Fibroblast of gingiva (primary cell): ENCODE data around the gene GUF1.

Experiments
- DNase-seq: peaks from one replicate; pipeline ENCODE4 v3.0.0-alpha.2; 2011; ENCODE audit warnings: low read depth

GUF1 gene, protein sequence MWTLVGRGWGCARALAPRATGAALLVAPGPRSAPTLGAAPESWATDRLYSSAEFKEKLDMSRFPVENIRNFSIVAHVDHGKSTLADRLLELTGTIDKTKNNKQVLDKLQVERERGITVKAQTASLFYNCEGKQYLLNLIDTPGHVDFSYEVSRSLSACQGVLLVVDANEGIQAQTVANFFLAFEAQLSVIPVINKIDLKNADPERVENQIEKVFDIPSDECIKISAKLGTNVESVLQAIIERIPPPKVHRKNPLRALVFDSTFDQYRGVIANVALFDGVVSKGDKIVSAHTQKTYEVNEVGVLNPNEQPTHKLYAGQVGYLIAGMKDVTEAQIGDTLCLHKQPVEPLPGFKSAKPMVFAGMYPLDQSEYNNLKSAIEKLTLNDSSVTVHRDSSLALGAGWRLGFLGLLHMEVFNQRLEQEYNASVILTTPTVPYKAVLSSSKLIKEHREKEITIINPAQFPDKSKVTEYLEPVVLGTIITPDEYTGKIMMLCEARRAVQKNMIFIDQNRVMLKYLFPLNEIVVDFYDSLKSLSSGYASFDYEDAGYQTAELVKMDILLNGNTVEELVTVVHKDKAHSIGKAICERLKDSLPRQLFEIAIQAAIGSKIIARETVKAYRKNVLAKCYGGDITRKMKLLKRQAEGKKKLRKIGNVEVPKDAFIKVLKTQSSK

DNA sequence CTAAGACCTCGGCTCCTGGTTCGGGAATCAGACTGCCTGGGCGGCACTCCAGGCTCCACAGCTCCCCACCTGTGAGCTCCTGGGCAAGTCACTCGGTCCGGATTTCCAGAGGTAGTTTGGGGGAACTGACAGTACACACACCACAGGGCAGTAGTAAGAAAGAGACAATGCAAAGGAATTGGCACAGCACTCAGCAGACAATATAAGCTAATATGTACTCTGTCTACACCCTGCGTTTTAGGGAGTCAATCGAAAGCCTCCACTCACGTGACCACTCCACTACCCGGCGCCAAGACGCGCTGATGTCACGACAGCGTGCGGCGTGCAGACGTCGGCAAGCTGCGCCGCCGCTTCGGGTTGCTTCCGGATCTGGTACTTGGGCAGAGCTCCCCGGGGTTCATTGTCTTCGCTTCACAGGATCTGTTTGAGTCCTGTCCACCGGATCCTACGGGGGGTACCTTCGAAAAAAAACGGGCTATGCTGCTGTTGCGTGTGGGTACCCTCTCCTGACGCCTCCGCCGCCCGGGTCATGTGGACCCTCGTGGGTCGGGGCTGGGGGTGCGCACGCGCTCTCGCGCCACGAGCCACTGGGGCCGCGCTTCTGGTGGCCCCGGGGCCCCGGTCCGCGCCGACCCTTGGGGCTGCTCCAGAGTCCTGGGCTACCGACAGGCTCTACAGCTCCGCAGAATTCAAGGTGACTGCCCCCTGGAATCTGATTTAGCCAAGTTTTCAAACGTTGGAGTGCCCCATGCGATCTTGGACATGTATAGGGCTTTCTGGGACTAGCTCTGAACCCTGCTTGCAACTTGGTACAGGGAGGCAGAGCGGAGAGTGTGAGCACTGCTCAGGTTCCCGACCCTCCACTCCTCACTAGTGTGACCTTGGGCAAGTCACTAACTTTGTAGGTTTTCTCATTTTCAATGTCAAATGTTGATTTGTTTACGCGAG lies at the start of gene GUF1:
TSS of gene GUF1 (plus strand) at position 327 of the 948 bp plus-strand sequence. CDS start at position 530, 203 bp downstream.
- peak; percentile 87 for DNase-seq

- peak; percentile 11 for DNase-seq
These were observed 48.8 kb upstream of the GUF1 start for GRCh38 chr4:44629280-44629866.

- no peak for DNase-seq
These were observed 46.1 kb upstream of the GUF1 start for GRCh38 chr4:44632089-44632488.

GRCh38 chr4:44632733-44633132 lies 45.5 kb upstream of the GUF1 start:
- DNase-seq = no peak

DNA sequence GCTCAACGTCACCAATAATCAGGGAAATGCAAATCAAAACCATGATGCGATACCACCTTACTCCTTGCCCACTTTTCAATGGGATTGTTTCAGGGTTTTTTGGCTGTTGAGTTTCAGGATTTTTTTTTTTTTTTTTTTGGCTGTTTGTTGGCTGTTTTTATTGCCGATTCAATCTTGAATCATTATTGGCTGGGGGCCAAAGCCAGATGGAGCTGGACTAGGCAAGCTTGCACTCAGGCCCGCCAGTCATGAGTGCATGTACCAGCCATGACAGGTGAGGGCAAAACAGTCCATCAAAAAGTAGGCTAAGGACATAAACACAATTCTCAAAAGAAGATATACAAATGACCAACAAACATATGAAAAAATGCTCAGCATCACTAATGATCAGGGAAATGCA lies 40.1 kb upstream of the GUF1 start:
- no peak for DNase-seq

GRCh38 chr4:44646151-44646550 lies 32.1 kb upstream of the GUF1 start:
- DNase-seq = no peak

GRCh38 chr4:44651425-44651824 lies 26.8 kb upstream of the GUF1 start, which contains the start of gene YIPF7:
TSS of gene YIPF7 (minus strand) at chr4:44651625. CDS start at chr4:44650100, 1,525 bp downstream.
- DNase-seq = no peak

- no peak for DNase-seq
These were observed 26.2 kb upstream of the GUF1 start for GRCh38 chr4:44652002-44652401.

DNA sequence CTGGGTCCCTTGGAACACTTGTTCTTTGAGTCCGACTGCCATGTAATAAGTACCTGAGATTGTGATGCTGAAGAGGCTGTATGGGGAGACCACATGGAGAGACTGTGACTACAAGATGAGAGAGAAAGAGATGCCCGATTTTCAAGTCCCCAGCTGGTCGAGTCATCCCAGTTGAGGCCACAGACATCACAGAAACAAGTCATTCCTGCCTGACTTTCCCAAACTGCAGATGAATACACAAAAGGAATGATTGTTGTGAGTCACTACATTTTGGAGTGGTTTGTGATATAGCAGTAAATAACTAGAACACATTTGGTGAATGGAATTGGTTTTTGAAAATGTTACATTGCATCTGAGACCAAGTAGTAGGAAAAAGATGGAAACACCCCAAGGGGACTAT lies 17.8 kb upstream of the GUF1 start:
- no peak for DNase-seq

DNA sequence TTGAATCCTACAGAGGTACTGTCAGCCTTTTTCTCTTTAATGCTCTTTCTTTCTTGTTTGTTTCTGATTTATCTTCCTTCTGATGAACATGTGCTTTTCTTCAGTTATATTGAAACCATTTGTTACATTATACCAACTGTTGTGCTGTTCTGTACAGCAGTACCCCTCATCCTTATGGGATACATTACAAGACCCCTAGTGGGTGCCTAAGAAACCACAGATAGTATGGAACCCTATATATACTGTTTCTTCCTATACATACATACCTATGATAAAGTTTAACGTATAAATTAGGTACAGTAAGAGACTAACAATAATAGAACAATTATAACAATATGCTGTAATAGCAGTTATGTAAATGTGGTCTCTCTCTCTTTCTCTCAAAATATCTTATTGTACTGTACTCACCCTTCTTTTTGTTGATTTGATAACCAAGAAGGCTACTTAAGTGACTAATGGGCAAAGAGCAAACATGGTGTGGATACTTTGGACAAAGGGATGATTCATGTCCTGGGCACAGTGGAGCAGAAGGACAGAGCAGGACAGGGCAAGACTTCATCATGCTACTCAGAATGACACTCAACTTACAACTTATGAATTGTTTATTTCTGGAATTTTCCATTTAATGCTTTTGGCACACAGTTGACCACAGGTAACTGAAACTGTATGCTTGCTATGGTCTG lies 16.1 kb upstream of the GUF1 start:
- DNase-seq = no peak

DNA sequence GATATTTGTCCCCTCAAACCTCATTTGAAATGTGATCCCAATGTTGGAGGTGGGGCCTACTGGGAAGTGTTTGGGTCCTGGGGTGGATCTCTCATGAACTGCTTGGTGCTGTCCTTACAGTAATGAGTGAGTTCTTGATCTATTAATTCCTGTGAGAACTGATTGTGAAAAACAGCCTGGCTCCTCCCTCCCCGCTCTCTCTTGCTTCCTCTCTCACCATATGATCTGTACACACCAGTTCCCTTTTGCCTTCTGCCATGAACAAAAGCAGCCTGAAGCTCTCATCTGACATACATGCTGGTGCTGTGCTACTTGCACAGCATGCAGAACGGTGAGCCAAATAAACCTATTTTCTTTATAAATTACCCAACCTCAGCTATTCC lies 15.6 kb upstream of the GUF1 start:
- DNase-seq = no peak

GRCh38 chr4:44663539-44664263 lies 14.5 kb upstream of the GUF1 start:
- DNase-seq = no peak

DNA sequence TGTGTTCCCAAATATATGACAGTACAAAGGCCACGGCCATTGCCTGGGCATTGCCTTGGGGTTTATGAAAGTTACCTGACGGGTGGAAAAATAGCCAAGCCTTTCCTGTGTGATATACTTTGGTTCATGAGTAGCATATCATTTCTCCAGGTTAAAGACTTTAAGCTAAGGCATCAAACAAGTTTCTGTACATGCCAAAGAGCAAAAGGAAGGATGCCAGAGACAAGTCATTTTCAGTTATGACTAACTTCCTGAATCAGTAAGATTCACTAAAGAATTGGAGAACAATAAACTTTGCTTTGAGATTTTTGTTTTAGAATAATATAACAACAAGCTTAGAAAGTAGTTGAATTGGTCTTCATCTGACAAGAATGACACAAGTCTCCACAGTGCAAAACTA lies 9.7 kb upstream of the GUF1 start:
- DNase-seq = no peak

GRCh38 chr4:44670506-44671199 lies 7.6 kb upstream of the GUF1 start:
- no peak for DNase-seq

- DNase-seq = no peak
These were observed 6.6 kb upstream of the GUF1 start for GRCh38 chr4:44671636-44672035.

DNA sequence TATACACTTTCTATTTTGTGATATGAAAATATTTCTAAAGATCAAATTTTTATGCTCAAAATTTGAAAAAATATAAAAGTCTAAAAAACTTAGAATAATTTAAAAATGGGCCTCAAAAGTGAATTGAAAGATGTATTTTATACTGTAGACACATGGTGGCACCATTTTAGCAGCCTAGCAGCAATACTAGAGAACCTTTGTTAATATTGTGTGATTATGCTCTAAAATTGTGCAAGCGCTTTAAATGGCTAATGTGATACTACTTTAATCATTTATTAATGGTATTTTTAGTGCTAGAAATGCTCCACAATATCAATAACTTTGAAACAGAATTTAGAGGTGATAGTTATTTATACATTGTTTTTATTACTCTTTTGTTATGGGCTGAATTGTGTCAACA lies 3.7 kb upstream of the GUF1 start:
- DNase-seq = no peak

DNA sequence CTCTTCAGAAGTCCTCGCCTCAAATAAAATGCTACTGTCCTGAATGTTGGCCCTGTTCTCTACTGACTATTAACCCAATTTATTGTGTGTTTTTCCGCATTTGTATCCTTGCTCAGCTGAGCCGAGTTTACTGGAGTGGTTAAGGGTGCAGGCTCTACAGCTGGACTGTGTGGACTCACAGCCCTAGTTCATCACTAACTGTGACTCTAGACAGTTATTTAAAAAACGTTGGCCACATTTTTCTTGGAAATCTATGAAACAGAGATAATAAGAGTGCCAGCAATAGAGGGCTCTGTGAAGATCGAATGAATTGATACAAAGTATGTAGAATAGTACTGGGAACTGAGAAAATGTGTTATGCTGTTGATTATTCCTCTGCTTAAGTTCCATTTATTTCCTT lies 2.9 kb upstream of the GUF1 start:
- DNase-seq = no peak

DNA sequence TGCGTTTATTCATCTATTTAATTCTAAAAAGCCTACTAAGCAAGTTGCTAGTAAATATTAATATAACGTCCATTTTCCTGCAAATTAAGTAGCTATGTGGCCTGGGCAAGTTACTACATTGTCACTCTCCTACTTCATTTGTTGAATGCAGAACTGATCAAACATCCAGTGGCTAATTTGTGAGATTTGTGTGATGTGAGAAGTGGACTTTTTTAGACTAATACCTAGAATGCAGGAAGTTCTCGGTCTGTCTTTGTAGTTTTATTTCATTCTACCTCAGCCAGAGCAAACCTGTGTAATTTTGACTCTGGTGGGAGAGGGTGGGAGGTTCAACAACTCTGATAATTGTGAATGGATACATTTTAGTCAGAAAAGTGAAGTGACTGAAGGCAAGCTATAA lies 840 bp downstream of the GUF1 start:
- DNase-seq = no peak

DNA sequence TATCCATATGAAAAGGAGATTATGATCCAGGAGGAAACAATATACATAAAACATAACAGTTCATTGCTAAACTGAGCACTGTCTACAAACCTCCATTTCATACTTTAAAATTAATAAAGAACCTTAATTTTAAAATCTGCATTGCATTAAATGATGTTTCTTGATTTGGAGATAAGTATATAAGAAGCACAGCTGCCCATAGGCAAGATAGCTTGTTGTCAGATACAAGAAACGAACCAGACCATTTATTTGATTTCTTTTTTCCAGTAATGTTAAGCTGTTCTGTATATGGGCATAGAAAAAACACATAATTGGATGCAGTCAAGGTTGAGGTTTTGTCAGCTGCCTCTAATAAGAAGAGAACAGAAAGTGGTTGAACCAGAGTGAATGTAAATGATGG lies 6.4 kb downstream of the GUF1 start:
- DNase-seq = no peak

- DNase-seq = no peak
These were observed 22.2 kb downstream of the GUF1 start for GRCh38 chr4:44700427-44700826.
